ENCODE results near the gene DAAM2. TPM values are rescaled to one million over a fixed set of nuclear protein-coding genes. Genes with fewer than 3 reads are reported as not detected.

Gene DAAM2
- total RNA-seq, 1 experiment from 2014 or later, result not detected

DNA sequence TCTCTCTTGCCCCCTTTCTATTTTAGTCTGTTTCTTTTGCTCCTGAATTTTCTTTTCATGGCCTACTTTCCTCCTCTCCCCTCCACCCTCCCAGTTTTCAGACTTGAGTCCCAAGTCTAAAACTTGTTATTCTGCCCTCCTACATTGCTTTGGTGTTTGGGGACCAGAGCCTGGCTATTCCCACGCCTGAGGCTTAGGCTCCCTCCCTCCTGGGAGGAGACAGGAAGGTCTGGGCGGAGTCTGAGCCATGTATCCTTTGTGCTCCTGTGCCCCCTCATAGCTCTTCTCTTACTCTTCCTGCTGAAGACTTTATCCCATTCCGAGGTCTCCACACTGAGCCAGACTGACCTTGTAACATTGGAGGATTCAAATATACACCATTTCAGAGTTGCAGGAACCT is 69.5 kb downstream of the DAAM2 start:
- in situ Hi-C loops (cut with HindIII; ENCODE audit: low pct_unique_long_range_greater_than_20kb, low sequenced_read_pairs), result no loop called here

DNA sequence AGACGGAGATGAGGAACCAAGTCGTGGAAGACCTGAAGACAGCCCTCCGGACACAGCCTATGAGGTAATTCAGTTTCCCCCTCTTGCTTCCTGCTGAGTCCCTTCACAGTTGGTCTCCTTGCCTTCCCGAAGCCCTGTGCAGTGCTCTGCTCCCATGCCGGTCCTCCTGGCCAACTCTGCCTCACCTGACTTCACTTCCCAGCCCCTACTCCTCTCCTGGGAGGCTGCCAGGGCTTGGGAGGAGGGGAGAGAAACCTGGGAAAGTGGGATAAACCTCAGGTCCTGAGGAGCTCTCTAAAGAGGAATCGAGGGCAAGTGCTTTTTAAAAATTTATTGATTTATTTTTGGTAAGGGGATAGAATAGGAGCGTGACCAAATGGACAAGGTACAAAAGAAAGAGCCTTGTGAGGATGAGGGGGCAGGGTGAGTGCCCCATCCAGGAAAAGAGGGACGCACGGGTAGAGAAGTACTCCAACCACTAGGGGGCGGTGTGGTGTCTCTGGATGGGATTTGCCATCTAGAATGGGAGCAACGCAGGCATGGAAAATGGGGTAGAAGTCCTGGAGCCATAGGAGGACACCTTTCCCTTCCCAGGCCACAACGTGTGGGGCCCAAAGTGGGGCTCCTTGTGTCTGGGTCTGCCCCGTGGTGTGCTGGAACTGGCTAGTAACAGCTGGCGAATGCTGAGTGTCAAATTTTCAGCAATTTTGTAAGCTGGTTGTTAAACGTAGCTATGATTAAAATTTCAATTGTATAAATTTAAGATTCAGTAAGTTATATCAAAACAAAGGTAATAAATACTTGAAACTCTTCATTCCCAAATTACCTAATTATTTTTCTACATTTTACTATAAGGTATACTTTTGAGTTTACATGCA is 73.1 kb downstream of the DAAM2 start:
- in situ Hi-C loops (cut with HindIII; ENCODE audit: low pct_unique_long_range_greater_than_20kb, low sequenced_read_pairs), result no loop called here
- peak; percentile 32 for DNase-seq (ENCODE audit: low read depth)

More for the DNA sequence above, 69.5 kb downstream of the DAAM2 start:
- DNase-seq (ENCODE audit: low read depth), result no peak

DNA sequence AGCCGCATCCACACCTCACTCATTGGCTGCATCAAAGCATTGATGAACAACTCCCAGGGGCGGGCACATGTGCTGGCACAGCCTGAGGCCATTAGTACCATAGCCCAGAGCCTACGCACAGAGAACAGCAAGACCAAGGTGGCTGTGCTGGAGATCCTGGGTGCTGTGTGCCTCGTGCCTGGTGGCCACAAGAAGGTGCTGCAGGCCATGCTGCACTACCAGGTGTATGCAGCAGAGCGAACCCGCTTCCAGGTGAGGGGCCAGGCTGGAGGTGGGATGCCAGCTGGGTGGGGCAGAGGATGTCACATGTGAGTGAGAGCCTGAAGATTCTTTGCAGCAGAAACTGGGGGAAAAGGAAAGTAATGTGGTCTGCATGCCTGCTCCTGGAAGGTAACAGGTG is 75.4 kb downstream of the DAAM2 start:
- no peak for DNase-seq (ENCODE audit: low read depth)
- in situ Hi-C loops (cut with HindIII; ENCODE audit: low pct_unique_long_range_greater_than_20kb, low sequenced_read_pairs), result no loop called here

DNA sequence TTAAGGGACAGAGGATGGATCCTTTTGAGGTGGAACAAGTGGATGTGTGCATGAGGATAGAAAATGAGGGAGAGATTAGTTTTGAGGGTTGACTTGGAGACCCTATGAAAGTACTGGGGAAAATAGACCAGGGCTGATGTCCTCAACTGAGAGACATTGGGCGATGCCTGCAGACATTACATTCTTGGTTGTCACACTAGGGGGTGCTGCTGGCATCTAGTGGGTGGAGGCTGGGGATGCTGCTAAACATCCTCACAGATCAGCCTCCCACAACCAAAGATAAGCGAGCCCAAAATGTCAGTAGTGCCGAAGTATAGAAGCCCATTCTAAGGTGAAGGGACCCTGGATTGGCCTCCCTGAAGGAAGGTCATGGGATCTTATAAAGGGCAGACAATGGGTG is 78.8 kb downstream of the DAAM2 start:
- in situ Hi-C loops (cut with HindIII; ENCODE audit: low pct_unique_long_range_greater_than_20kb, low sequenced_read_pairs), result no loop called here
- no peak for DNase-seq (ENCODE audit: low read depth)

DNA sequence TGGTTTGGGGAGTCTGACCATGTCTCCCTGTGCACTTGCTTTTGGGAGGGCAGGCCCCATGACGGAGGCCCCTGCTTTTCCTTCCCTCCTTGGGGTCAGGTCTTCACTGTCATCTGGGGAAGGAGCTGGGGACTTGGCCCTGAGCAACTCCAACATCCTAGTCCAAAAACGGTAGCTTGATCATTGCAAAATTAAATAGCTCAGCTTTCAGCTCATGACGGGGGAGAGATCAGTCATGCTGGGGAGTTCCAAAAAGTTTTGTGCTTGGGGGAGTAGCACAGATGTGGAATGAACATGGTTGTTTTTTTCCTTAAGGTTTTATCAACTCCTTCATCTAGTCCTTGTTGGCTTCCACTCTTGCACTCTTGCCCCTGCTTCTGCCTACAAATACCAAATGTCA is 81.3 kb downstream of the DAAM2 start:
- in situ Hi-C loops (cut with HindIII; ENCODE audit: low pct_unique_long_range_greater_than_20kb, low sequenced_read_pairs), result no loop called here
- DNase-seq (ENCODE audit: low read depth), result no peak

DNA sequence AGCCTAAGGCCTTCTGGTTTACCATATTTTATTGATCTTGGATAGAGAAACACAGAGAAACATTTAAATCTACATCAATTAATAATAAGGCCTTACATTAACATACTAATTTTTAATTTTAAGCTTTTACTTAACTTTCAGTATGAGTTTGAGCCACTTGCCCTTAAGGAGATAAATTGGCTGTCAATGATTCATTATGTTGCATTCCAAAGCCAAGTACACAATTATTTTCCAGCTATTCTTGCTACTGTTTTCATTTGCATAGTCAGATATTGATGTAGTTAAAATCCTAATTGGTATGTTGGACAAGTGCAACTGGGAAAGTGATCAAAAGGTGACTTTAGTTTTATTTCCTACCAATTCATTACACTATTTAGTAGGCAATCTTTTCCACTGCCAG is 83.9 kb downstream of the DAAM2 start:
- in situ Hi-C loops (cut with HindIII; ENCODE audit: low pct_unique_long_range_greater_than_20kb, low sequenced_read_pairs), result no loop called here
- DNase-seq (ENCODE audit: low read depth), result no peak

DNA sequence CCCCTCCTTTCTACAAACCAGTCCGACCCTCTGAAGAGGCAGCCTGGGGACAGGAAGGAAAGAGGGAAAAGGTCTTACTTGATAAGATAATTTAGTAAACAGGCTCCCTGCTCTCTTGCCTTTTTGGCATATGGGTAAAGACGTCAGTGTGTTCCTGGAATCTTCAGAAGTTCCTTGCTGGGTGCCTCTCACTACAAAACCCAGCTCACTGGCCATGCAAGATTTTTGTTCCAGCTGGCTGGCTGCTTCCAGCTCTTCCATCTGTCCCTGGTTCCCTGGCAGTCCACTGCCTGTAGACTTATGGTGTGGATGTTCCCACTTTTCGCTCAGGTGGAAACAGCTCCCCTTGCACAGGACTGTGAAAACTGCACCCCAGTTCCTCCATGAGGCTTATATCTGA is 84.7 kb downstream of the DAAM2 start:
- in situ Hi-C loops (cut with HindIII; ENCODE audit: low pct_unique_long_range_greater_than_20kb, low sequenced_read_pairs), result no loop called here
- DNase-seq (ENCODE audit: low read depth), result no peak

DNA sequence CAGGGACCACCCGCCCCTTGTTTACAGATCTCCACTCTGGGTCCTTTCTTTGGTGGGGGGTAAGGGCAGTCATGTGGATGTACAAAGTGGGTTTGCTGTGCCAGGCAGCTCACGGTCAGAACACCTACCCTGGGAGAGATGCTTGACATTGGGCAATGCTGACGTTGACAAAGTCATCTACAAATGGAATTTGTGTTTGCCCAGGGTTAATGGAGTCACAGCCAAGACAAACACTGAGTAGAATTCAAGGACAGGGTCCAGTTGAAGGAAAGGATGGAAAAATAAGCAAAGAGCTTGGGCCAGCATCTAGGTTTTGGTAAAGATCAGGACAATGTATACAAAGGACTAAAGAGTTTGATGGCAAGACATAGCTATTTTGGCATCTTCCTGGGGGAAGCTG is 87.4 kb downstream of the DAAM2 start:
- in situ Hi-C loops (cut with HindIII; ENCODE audit: low pct_unique_long_range_greater_than_20kb, low sequenced_read_pairs), result no loop called here
- DNase-seq (ENCODE audit: low read depth), result no peak

DNA sequence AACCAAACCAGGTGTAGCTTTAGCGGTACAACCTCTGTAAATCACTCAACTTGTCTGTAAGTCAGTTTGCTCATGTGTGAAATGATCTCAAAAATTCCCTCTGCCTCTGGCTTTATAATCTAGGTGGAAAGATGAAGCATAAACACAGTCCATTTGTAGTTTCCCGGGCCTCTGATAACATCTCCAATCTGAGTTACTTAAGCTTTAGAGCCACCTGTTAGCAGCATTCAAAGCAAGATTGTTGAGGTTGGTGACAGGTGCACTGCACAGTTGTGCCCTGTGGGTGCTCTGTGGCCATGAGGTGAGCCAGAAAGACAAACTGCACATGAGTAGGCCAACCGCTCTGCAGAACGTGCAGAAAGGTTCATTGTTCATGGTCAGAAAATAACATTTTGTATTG is 88.4 kb downstream of the DAAM2 start:
- DNase-seq (ENCODE audit: low read depth), result no peak
- in situ Hi-C loops (cut with HindIII; ENCODE audit: low pct_unique_long_range_greater_than_20kb, low sequenced_read_pairs), result no loop called here

DNA sequence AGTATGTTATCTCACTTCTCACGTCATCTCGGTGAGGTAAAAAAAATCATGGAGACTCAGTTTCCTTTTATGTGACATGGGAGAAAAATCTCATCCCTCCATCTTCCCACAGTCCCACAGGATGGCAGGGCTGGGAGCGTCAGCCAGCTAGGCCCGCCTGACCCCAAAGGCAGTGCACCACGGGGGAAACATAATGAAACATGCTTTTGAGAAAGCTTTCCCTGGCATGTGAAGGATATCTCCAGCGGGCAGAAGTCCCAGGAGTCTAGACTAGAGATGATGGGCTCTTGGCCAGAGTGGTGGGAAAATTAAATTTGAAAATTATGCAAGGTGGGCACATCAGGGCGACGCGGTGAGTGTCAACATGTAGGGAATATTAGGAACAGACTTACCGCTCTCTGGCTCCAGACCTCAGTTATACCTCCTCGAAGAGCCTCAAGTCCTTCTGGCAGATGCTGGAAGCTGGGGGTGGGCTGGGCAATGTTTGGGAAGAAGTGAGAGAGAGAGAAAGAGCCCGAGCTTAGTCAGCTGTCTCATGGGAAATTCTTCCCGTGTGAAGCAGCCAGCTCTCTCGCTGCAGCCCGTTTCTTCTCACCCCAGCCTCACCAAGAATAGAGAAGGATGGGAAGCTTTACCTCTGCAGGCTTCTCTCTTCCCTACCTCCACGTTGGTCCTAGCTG is 89.8 kb downstream of the DAAM2 start:
- in situ Hi-C loops (cut with HindIII; ENCODE audit: low pct_unique_long_range_greater_than_20kb, low sequenced_read_pairs), result no loop called here
- DNase-seq (ENCODE audit: low read depth), result no peak

DNA sequence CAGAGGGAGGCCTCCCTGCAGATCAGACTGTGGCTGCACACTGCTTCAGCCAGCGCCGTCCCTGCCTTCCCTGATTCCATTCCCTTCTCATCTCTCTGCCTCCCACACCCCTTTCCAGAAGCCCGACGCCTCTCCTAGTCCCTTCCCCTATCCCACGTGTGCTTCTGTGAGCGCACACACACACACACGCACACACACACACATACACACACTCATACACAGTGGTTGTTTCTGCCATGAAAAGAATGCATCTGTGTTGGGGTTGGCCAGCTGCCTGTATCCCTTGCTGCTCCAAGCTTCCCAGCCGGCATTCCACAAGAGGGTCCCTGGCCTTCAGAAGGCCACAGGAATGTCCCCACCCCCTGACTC is 90.3 kb downstream of the DAAM2 start:
- in situ Hi-C loops (cut with HindIII; ENCODE audit: low pct_unique_long_range_greater_than_20kb, low sequenced_read_pairs), result no loop called here
- peak; percentile 39 for DNase-seq (ENCODE audit: low read depth)

DNA sequence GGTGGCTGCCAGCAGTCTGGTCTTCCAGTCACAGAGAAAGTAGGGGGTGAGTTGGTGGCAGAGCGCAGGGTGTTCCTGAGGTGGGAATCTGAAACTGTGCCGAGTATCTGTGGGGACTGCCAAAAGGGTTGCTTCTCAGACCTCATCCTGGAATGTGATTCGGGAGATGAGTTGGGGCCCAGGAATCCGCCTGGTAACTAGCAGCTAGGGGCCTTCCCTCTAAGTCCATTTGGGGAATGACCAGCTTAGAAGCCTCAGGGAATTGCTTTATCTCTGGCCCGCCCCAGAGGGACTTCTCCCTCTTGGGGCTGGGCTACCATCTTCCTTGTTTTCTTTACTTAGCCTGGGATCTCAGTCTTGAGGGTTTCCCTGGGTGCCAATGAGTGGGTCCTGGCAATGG is 92.5 kb downstream of the DAAM2 start:
- in situ Hi-C loops (cut with HindIII; ENCODE audit: low pct_unique_long_range_greater_than_20kb, low sequenced_read_pairs), result no loop called here
- no peak for DNase-seq (ENCODE audit: low read depth)

DNA sequence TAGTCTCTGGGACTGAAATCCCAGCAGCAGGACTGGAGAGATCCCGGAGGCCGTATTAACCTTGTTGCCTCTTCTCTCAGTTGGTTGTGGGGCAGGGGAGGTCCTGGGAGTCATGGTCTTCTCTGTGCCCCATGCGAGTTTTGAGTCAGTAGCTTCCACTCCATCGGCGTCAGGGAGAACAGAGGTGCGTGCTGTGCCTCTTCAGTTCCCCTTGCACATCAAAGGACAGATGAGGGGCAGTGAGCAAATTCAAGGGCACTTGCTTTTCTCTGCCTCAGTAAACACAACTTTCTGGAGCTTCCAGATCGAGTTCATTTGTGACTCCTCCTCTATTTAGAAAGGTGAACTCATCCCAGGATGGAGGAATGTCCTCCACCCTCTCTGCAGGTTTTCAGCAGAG is 93.5 kb downstream of the DAAM2 start:
- in situ Hi-C loops (cut with HindIII; ENCODE audit: low pct_unique_long_range_greater_than_20kb, low sequenced_read_pairs), result no loop called here
- no peak for DNase-seq (ENCODE audit: low read depth)

DNA sequence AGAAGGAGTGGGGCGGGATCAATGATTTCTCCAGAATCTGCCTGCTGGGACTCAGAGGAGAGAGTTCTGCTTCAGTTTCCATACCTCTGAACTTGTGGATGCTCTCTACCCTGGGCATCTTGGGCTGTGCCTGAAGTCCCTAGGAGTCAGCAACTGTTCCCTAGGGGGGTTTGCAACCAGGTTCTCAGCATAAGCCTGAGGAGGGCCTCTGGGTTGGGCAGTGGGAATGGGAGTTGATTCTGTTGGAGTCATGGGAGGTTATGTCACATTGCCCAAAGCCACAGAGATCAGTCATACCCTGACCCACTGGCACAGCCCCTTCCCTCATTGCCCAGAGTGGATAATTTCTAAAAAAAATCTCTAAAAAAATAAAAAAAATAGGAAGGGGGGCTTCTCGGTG is 94.7 kb downstream of the DAAM2 start:
- in situ Hi-C loops (cut with HindIII; ENCODE audit: low pct_unique_long_range_greater_than_20kb, low sequenced_read_pairs), result no loop called here
- DNase-seq (ENCODE audit: low read depth), result no peak

DNA sequence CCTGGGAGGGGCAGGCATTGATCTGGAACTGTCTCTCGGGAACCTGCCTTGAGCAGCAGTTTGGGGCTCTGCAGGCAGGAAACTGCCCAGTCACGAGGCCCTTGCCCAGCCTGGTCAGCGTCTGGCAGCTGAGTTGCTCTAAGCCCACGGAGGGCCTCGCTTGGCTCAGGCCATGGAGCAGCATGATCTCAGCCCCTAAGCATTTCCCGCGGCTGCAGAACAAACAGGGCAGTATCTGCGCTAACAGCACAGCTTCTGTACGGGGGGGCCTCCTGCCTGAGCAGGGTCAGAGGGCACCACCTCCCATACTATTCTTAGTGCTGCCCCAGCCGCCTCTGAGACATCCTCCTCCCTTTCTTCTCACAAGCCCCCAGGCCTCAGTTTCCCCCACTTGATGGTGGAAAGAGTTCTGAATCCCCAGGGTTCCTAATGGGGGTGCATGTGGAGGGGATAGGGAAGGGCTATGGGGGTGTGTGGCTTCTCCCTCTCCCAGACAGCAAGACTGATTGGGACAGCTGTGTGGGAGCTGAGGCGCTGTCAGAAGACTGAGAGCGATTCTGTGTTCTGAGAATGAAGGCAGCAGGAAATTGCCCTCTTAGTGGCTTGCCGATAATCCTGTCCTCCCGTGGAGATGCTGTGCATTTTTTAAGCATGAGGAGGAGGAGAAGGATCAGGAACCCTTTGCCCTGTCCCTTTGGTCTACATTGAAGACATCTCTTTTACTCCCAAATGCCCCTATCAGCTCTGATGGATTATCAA is 95.7 kb downstream of the DAAM2 start:
- DNase-seq (ENCODE audit: low read depth), result no peak
- in situ Hi-C loops (cut with HindIII; ENCODE audit: low pct_unique_long_range_greater_than_20kb, low sequenced_read_pairs), result no loop called here

DNA sequence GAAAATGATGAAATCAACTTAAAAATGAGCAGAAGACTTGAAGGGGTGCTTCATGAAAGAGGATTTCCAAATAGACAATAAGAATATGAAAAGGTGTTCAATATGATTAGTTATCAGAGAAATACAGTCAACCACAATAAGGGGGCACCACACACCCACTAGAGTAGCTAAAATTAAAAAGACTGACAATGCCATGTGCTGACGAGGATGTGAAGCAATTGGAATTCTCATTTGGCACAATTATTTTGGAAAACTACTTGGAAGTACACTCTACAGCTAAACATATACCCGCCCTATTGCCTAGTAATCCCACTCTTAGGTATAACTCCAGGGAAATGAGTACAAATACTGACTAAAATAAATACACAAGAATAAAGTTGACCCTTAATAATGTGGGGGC is 97.1 kb downstream of the DAAM2 start:
- in situ Hi-C loops (cut with HindIII; ENCODE audit: low pct_unique_long_range_greater_than_20kb, low sequenced_read_pairs), result no loop called here

DNA sequence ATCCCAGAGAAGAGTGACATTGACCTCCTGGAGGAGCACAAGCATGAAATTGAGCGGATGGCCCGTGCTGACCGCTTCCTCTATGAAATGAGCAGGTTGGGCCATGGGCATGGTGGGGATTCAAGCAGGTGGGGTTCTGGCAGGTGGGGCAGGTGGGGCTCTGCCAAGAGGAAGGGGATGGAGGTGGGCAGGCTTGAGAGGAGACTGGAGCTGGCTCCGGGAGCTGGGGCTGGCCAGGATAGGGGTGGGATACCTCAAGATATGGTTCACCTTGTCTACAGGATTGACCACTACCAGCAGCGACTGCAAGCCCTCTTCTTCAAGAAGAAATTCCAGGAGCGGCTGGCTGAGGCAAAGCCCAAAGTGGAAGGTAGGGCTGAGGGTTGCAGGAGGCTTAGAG is 99.2 kb downstream of the DAAM2 start:
- DNase-seq (ENCODE audit: low read depth), result no peak
- in situ Hi-C loops (cut with HindIII; ENCODE audit: low pct_unique_long_range_greater_than_20kb, low sequenced_read_pairs), result no loop called here

More for the DNA sequence above, 97.1 kb downstream of the DAAM2 start:
- no peak for DNase-seq (ENCODE audit: low read depth)

DNA sequence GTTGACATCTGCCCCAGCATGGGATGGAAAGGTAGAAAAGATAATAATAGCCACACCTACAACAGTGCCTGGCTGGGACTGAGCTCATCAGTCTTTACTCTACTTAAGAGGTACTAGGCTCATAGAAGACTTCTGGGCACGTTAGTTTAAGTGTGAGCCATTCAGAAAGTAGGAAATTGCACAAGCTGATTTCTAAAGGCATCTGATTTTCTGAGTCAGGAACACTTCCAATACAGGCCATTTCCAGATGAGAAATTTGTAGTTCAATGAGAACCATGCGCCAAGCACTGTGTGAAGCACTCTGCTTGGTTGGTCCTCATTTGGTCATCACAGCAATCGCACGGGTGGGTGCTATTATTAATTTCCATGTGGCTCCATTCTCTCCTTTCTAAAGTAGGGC is 99.8 kb downstream of the DAAM2 start:
- no peak for DNase-seq (ENCODE audit: low read depth)
- in situ Hi-C loops (cut with HindIII; ENCODE audit: low pct_unique_long_range_greater_than_20kb, low sequenced_read_pairs), result no loop called here

DNA sequence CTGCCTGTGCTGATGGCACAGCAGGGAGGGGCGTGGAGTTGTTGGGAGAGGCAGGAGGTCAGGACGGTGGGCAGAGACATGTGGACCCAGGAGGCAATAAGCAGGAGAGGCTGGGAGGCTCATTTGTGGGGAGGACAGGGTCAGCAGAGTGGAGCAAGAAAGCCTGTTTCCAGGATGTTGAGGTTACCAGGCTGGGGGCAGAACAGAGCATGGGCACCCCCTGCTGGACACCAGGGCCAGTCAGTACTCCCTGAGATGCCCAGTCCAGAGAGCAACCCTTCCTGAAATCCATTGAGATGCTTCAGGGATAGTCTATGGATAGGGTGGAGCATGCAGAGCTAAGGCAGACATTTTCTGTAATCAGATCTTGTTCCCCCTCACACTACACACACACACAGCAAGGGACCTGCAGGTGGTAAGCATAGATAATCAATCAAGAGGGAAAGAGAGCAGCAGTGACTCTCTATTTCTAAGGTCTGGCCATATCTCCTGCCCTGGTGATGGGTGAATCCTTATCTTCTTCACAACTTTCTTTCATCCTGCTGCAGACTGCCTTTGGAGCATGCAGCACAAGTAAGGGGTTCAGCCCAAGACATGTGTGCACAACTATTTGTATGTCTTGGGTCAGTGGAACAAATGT is 100.4 kb downstream of the DAAM2 start:
- in situ Hi-C loops (cut with HindIII; ENCODE audit: low pct_unique_long_range_greater_than_20kb, low sequenced_read_pairs), result no loop called here
- DNase-seq (ENCODE audit: low read depth), result no peak
